Stimulated activated CD4-positive, alpha-beta T cell treated with anti-CD3 and anti-CD28 coated beads, TNF-alpha, amount 100 ng/mL, for 24 hours (primary cell): ENCODE measurements around the gene COQ4.
"Not testable (repeated sequence)": the region's sequence is repeated elsewhere in the genome, so short reads cannot be mapped to it uniquely, and the experiment has no call there.

Source experiments
- DNase-seq, 3 experiments: peaks; one replicate each; pipeline ENCODE4 v3.0.0-alpha.2; 2020; ENCODE audit warnings: low read depth in 3 of 3

COQ4 gene

GRCh38 chr9:128322404-128323211 is at the start of gene COQ4, which contains the start of gene TRUB2:
Gene COQ4 (plus strand): TSS chr9:128322839. CDS start chr9:128322859, 20 bp downstream.
Gene TRUB2 (minus strand): TSS chr9:128322447. CDS start chr9:128322408, 39 bp downstream.
- DNase-seq = peak; percentile 86 to 94 (median 87)

DNA sequence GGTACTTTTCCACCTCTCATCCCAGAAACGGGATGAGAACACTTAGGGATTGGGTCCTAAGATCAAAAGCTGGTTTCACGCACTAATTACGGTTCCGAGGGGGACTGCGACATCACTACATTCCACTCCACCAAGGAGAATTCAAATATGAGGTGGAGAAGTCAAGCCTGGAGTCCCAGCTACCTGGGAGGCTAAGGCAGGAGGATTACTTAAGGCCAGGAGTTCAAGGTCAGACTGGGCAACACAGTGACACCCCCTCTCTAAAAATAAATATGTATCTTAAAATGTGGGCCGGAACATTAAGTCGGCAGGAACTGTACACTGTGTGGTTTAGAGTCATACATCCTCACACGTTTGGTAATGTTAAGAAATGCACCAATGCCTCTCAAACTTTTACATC is 48.4 kb upstream of the COQ4 start:
- DNase-seq = no peak

- no peak for DNase-seq
These were observed 47.2 kb upstream of the COQ4 start, which contains the start of gene GOLGA2 for GRCh38 chr9:128275198-128276007. Gene GOLGA2 (minus strand): TSS chr9:128276007. CDS start chr9:128275976, 31 bp downstream.

- DNase-seq = peak; percentile 100
These were observed 46.5 kb upstream of the COQ4 start, which contains the start of gene SWI5 for GRCh38 chr9:128276008-128276573. Gene SWI5 (plus strand): TSS chr9:128276276.

DNA sequence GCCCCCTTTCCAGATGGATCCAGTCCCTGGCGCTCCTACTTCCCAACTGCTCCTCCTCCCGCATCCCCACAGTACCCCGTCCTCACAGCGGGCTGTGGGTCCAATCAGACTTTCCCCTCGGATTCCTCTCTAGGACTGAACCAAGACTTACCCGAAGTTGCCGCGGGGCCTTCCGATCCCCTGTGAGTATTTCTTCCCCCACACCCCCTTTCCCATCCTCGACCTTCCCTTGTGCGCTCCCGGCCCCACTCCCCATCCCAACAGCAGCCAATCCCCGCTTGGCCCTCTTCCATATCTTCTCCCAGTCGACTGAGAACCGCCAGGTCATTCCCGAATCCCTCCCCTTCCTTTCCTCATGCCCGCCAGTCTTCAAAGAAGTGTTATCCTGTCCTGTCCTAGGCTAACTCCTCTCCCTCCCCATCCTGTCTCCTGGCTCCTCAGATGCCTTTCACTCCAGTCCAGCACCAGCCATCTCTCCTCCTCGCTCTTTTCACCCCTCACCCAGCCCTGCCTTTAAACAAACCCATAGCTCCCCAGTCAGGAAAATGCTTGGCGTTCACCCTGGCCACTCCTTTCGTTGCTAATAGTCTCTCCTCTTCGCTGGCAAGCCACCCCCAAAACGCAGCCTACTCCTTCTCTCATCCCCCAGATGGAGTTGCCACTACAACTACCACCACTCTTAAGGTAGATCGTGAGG is 45.9 kb upstream of the COQ4 start:
- no peak for DNase-seq

DNA sequence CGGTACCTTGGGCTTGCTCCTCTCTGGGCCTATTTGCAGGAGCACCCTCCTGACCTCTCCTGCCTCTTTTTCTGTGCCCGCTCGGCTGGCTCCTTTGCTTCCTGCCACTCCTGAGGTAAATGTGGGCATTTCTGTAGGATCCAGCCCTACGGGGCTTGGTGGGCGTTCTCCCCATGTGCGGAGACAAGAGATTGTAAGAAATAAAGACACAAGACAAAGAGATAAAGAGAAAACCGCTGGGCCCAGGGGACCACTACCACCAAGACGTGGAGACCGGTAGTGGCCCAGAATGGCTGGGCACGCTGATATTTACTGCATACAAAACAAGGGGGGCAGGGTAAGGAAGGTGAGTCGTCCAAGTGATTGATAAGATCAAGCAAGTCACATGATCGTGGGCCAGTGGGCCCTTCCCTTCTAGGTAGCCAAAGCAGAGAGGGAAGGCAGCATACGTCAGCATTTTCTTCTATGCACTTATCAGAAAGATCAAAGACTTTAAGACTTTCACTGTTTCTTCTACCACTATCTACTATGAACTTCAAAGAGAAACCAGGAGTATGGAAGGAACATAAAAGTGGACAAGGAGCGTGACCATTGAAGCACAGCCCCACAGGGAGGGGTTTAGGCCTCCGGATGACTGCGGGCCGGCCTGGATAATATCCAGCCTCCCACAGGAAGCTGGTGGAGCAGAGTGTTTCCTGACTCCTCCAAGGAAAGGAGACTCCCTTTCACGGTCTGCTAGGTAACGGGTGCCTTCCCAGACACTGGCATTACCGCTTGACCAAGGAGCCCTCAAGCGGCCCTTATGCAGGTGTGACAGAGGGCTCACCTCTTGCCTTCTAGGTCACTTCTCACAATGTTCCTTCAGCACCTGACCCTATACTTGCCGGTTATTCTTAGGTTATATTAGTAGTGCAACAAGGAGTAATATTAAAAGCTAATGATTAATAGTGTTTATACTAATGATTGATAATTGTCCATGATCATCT is 43.3 kb upstream of the COQ4 start:
- DNase-seq = not testable (repeated sequence)

DNA sequence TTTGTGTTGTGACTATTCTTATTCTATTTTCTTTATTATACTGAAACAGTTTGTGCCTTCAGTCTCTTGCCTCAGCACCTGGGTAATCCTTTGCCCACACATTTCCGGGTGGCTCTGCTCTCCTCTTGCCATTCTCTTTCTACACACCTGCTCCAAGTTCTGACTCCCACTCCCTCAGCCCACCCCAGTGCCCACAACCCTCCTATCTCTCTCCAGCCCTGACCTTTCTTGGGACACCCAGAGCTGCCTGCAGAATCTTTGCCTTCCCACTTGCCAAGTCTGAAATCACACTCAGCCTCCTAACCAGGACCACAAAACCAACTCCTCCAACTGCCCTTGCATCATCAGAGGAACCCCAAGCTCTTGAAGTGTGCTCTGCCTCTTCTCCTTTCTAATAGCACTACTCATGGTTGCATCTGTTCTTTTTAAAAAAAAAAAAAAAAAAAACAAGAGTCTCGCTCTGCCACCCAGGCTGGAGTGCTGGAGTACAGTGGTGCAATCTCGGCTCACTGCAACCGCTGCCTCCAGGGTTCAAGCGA is 42.5 kb upstream of the COQ4 start:
- DNase-seq = no peak

DNA sequence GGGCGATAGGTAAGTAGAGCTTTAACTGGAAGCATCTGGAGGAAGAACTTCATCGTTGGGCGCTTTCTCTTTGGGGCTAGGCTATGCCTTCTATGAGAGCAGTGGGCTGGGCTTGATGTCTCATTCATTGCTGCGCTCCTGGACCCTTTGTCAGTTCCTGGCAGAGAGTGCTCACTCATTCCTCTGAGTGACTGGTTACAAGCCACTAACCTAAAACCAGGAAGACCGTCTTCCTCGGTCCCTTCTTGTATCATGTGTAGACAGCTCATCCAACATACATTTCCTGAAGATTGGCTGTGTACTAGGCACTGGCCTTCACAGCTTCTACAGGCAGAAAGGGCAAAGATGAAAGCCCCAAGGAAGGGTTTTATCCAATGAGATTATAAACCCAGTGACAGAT is 40.1 kb upstream of the COQ4 start:
- no peak for DNase-seq

DNA sequence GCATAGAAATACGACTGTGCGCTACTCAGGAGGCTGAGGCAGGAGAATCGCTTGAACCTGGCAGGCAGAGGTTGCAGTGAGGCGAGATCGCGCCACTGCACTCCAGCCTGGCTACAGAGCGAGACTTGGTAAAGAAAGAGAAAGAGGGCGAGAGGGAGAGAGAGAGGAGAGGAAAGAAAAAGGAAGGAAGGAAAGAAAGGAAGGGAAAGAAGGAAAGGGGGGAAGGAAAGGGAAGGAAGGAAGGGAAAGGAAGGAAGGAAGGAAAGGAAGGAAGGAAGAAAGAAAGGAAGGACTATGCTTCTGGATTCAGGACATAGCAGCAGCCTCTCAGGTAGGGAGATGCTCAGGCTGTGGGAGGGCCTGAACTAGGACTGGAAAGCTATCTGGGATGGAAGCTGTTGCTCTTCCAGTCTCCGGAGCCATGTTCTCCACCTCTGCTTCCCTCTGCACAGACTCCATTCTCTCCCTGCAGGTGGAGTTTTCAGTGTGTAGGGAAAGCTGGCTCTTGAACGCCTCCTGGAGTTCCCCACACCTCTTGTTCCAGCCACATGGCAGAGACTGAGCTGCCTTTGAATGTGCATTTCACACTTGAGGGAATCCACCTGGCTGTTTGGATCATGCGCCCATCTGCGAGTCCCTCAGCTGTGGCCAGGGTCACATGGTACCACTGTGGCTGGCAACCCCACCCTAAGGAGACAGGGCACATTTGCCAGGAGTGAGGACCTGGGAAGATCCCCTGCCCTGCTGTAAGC is 37.4 kb upstream of the COQ4 start:
- no peak for DNase-seq

DNA sequence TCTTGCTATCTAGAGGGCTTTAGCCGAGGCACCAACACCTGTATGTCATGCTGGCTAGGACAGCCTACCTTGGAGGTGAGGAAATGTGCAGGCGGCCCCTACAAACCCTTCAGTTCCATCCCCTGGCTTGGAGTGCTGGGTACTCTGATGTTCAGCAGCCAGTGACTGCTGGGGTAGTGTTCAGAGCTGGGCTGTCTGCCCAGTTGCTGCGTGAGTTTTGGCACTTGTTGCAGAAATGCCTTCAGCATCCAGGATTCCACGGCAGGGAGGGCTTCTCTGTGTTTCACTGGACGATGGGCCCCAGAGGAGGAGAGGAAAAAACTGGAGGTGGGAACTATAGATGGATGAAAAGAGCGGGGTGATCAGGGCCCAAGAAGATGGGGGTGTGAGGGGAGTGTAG is 36.2 kb upstream of the COQ4 start:
- DNase-seq = no peak

DNA sequence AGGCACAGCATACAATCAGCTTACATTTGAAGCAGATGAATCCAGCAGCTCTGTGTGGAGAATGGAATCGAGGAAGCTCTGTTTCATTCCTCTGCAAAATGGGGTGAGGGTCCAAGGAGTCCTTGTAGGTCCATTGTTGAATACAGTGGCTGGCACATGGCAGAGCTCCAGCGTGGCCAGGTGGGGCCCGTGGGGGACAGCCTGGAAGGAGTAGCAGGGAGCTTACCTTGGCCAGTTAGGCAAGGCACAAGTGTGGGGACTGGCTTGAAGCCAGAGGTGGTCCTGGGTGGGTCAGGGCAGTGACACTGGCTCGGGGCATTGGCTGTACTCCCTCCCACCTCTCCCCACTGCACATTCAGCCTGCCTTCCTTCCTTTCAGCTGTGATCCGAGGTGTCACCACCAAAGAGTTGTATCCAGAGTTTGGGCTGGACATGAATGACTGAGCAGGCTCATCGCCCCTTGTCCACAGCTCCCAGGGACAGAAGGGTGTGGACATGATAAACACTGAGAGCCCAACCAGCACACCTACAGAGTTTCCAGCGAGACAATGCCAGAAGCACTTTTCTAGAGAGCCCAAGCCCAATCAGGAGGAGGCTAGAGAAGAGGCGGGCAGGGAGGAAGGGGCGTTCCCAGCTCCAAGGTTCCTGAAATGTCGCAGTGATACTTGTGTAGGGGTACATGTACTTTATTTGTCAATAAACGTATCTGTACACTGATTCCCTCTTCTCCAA is 34.2 kb upstream of the COQ4 start:
- no peak for DNase-seq

GRCh38 chr9:128292009-128292408 is 30.6 kb upstream of the COQ4 start:
- no peak for DNase-seq

DNA sequence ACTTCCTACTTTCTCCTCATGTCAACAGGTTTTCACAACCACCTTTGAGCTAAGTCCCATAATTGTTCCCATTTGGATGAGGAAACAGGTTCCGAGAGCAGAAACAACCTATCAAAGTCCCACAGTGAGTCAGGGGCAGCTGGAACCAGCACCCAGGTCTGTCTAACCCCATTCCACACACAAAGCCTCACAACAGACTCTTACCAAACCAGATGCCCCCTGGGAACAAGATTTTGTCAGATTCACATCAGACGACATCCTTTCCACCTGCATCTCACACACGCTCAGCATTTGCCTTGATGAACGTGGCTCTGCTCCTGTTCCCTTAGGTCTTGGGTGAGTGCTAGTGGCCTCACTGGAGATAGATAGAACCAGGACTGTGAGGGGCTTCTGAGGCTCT is 29.5 kb upstream of the COQ4 start:
- DNase-seq = no peak

GRCh38 chr9:128294142-128294541 is 28.5 kb upstream of the COQ4 start:
- DNase-seq = no peak

DNA sequence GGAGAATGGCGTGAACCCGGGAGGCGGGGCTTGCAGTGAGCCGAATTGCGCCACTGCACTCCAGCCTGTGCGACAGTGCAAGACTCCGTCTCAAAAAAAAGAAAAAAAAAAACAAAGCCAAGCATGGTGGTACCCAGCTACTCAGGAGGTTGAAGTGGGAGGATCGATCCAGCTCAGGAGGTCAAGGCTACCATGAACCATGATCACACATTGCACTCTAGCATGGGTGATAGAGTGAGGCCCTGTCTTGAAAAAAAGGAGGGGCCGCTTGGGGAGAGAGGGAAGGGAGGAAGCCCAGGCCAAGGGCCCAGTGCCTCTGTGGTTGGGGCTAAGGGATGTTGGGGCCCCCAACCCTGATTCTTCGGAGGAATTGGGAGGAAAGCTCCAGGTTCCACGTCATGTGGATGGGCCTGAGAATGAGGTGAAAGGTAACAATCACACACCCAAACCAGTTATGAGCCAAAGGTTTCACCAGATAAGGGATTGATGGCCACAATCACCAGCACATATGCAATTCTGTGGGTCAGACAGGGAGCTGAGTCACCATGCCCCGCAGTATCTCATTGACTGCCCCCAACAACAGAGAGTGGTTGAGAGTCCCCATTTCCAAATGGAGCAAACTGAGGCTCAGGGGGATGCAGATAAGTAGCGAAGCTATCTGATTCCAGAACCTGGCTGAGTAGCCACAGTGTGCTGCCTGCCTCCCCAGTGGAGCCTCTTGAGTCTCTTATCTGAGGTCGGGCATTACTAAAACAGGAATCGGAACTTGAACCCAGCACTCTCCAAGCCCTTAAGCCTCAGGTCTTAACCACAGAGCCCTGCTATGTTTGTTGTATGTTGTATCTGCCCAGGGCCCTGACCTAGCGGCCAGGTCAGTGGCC is 26.1 kb upstream of the COQ4 start:
- DNase-seq = no peak

- DNase-seq = no peak
These were observed 25.3 kb upstream of the COQ4 start for GRCh38 chr9:128297221-128297773.
